Activated CD4-positive, alpha-beta T cell treated with anti-CD3 and anti-CD28 coated beads, Interleukin-2, Interleukin-4, amounts not matched to agents 100 ng/mL and 50 ng/mL, durations not matched to agents 16 hours and 8 hours (primary cell): ENCODE measurements around the gene LTC4S.

Experiments
- DNase-seq: peaks from one replicate; pipeline ENCODE4 v3.0.0-alpha.2; 2020; ENCODE audit warnings: low spot score

The LTC4S gene

DNA sequence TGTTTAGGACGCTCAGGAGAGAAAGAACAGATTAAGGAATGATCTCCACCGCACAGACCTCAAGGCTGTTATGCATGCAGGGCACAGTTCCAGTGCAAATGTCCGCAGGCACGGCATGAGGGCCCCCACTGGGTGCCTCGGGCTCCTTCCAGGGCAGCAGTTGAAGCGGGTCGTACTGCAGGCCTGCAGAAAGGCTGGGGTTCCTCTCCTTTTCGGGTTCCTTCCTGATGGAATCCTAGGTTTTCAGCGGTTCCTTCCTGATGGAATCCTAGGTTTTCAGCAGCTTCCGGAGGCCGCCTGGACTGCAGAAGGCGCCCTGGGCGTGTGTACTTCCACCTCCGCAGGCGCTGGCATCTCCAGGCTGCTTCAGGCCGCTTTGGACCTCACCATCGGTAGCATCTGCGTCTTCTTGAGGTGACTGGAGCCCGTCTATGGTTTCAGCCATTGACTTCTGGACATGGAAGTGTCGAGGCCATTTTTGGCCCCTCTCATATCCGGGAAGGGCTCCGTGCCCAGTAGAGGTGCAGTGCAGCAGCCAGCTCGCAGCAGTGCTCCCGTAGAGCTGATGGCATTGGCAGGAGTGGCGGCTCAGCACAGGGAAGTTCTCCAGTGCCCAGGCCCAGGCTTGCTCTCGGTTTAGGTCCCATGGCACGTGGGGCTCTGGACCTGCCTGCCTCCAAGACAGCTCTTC, 18.5 kb downstream of the LTC4S start:
- no peak for DNase-seq

DNA sequence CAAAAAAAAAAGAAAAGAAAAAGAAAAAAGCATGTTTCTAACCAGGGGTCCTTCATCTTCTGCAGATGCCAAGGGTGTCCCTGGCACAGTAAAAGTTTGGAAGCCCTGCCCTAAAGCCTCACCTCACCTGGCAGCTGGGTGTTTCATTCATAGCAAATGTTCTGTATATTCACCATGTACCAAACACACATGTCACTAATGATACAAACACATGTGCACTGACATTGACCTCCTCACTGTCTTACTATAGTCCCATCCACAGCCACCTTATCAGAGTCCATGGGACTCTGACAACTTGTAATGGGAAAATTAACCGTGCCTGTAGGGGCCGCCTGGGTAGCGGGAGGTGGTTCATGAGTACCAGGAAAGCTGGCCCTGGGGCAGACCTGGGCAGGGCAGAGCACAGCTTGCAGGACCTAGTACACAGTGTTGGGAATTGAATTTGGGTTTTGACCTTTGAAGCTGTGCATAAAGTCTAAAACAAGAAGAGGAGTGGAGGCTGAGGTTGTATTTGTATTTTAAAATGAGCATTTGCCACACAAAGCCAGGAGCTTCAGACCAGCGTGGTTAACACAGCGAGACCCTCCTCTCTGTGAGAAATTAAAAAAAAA, 19.3 kb downstream of the LTC4S start:
- no peak for DNase-seq

DNA sequence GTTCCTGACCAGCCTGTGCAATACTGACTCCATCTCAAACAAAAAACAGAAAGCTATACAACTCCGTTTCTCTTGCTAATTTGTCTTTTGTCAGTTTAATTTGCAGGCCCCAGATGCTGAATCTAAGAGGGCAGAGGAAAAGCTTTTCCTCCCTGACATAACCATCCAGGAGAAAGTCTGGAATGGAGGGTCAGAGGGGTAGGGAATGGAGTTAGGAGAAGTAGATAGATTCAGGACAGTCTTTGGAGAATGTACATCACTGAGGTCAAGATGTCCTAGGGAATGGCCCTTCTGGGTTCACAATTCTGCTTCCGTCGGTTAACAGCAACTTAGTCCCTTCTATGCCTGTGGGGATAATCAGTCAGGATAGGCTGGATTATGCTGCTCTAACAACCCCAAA, 20.3 kb downstream of the LTC4S start:
- DNase-seq, result no peak

DNA sequence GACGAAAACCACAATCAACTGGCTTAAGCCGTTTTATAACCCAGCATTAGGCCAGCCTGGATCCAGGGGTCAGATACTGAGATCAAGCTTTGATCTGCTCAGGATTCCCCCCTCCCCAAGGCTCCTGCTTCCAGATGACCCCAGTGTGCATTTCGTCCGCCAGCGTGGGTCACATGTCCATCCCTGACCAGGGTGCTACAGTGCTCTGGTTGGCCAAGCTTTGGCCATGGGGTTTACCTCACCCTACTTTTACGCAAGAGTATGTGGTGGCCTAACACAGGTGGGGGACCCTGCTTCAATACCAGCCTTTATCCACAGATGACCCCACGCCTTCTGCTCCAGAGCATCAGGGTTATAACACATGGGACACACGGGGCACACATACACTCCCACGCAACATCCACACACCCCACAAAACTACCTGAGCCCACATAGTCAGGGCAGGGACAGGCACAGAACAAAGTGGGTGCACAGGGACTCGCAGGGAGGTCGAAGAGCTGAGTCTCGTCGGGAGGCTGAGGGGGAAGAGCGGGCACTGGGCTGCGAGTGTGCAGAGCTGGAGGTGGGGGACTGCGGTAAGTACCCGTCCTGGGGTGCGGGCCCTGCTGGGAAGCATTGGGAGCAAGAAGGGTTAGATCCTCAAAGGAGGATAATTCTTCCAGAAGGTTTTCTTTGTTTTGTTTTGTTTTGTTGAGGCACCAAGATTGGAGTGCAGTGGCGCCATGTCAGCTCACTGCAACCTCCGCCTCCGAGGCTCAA, 21.9 kb downstream of the LTC4S start:
- no peak for DNase-seq

DNA sequence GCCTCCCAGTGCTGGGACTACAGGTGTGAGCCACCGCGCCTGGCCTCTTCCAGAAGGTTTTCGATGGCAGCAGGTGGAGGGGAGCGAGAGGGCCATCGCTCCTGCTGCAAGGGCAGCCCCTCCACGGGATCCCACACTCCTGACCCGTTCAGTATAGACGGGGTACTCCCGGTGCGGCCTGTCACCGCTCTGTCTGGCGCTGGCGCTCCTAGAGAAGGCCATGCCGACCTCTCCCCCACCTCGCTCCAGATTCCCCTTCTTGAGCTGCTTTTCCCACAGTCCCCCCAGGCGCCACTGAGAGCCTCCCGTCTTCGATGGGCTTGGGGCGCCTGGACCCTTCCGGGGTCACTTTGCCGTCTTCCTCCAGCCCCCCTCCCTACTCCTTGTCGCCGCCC, 22.6 kb downstream of the LTC4S start:
- no peak for DNase-seq

DNA sequence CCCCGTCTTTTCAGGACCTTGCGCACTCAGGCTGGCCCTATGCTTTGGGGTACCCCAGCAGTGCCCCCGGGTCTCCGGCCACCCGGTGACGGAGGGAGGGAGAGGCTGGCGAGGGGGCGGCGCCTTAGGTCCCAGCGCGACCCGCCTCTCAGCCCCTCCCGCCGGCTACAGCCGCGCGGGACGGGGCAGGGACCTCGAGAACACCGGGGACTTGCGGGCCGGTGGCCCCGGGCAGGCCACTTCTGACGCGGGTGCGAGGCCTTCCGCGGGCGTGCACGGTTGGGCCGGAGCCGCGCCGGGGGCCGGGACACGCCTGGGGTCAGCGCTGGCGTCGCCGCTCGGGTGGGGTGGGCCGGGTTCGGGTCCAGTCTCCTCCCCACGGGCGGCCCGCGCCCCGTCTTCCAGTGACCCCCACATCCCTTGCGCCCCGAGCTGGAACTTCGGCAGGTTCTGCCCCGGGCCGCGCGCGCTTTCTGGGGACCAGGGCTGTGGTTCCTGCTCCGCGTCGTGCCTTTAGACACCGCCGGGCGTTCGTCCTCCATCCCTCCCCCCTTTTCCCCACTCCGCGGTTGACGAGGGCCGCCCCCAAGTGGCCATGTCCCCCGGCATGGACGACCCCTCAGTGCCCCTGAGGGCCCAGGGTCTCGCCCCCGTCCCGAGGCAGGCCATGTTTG, 23.1 kb downstream of the LTC4S start:
- no peak for DNase-seq

DNA sequence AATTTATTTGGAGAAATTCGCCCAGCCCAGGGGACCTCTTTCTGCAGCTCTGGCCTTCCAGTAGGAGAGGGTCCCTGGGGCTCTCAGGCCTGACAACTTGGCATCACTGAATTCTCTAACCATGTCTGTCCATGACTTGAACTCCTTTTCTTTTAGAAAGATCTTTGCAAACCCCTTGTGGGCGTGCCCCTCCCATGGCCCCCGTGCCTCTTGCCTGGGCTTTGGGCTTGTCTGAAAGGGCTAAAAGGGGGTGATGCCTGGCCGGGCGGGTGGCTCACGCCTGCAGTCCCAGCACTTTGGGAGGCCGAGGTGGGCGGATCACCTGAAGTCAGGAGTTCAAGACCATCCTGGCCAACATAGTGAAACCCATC, 23.7 kb downstream of the LTC4S start:
- DNase-seq, result no peak

DNA sequence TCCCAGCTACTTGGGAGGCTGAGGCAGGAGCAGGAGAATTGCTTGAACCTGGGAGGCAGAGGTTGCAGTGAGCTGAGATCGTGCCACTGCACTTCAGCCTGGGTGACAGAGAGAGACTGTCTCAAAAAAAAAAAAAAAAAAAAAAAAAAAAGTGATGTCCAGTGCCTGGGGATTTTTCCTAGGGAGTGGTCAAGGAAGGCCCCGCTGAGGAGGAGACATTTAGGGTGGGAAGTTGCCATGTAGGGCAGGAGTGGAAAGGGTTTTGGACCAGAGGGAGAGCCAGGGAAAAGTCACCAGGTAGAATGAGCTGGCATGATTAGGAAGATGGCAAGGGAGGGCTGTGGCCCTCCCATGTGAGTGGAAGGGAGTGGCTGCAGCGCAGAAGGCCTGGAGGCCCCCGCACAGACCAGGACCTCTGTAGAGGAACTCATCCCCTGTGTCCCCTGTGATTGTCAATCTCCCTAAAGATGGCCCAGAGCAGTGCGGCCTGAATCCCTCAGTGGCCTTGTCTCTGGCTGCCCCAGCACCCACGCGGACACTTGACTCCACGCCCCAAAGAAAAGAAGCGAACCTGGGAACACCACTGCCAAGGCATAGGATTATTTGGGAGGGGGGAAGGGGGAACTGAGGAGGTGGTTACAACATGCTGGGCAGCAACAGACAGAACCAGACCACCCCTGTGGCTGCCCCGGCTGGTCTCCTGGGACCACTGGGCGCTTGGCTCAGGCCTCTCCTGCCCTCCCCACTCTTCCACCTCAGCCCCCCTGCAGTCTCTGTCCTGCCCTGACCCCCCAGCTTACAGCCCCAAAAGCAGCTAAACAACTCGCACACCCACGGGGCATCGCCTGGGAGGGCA, 24.3 kb downstream of the LTC4S start:
- DNase-seq, result no peak

DNA sequence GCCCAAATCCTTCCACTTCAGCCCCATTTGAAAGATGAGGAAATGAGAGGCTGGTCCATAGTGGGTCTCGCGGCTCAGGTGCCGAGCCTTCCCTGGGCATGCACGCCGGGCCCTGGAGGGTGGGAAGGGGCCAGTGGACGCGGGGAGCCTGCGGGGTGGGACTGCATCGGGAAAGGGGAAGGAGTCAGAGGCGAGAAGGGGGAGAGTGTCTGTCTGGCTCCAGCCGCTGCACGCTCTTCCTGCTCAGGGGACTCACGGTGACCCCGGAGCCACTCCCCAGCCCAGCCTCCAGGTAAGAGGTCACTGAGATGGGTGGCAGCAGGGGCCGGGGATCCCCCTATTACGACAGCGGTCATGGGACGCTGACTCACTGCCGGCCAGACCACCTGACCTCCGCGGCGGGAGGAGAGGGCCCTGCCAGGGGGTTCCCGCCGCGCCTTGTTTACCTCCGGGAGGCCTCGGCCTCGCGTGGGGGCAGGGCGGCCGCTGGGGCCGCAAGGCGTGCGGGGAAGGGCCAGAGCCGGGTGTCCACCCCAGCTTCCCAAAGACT, 25.0 kb downstream of the LTC4S start:
- peak; percentile 92 for DNase-seq

DNA sequence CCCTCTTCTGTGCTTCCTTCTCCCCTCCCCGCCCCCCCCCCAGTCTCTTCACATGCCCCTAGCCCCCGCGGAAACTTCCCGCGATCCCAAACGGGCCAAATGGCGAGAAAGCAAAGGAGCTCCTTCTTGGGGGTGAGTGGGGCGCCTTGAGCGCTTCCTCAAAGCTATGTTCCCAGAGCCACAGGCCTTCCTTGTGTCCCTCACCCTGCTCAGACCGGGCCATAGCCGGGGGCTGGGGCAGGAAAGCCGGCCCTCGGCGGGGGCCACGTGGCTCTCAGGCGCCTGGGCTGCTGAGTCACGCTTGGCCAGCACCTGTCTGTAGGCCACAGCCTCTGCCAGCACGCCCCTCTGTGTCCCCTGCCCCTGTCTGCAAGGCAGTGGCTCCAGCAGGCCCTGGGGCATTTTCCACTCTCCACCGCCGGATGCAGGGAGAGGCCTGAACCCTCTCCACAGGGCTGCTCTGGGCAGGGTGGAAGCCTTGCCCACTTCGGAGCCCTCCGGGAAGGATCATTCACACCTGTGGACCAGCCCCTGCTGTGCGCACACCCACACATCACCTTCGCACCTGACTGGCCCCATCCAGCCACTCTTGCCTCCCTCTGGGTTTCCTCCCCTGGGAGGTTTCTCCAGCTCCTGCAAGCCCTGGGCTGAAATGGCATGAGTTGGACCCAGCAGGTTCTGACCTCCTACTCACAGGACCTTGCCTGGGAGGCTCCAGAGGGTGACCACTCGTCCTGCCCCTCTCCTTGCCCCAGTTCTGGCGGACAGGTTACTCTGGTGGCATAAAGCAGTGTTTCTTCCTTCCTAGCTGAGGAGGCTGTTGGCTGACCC, 25.7 kb downstream of the LTC4S start:
- DNase-seq, result peak; percentile 48

DNA sequence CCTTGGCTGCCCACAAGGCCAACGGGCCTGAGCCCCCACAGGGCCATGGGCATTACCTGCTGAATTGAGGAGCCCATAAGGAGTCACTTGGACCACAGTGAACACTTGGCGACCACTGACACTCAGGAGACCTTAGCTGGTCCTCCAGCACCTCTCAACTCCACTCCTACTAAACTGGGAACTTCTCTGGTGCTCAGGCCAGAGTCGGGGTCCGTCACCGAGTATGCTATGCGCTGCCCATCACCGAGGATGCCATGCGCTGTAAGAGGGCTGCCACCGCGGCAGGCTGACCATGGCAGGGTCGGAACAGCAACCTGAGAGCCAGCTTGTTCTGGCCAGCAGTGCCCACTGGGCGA, 26.3 kb downstream of the LTC4S start:
- no peak for DNase-seq

DNA sequence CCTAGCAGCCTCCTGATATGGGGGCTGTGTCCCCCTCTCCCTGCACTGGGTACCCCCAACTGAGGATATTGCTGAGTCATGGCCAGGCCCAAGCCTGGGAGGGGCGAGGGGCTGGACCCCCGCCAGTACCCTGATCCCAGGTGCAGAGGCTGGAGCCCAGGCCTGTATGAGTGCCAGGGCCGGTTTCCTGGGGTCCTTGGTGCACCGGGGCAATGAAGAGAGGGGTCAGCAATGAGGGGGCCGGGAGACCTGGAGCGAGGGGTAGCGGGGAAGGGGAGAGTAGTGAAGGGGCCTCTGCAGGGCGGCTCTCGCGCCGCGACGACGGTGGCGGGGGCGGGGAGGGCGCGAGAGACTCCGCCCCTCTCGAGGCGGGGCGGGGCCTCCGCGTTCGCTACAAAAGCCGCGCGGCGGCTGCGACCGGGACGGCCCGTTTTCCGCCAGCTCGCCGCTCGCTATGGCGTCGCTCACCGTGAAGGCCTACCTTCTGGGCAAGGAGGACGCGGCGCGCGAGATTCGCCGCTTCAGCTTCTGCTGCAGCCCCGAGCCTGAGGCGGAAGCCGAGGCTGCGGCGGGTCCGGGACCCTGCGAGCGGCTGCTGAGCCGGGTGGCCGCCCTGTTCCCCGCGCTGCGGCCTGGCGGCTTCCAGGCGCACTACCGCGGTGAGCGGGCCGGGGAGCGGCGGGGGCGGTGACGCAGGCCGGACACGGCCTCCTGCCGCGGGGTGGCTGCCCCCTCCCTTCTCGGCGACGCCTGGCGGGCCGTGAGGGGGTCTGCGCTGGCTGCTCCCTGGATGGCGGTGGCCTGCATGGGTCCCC, 26.9 kb downstream of the LTC4S start, which contains the start of gene SQSTM1:
TSS of gene SQSTM1 (plus strand) at position 423 of the 815 bp plus-strand sequence. CDS start at position 455, 32 bp downstream.
- DNase-seq, result peak; percentile 84

DNA sequence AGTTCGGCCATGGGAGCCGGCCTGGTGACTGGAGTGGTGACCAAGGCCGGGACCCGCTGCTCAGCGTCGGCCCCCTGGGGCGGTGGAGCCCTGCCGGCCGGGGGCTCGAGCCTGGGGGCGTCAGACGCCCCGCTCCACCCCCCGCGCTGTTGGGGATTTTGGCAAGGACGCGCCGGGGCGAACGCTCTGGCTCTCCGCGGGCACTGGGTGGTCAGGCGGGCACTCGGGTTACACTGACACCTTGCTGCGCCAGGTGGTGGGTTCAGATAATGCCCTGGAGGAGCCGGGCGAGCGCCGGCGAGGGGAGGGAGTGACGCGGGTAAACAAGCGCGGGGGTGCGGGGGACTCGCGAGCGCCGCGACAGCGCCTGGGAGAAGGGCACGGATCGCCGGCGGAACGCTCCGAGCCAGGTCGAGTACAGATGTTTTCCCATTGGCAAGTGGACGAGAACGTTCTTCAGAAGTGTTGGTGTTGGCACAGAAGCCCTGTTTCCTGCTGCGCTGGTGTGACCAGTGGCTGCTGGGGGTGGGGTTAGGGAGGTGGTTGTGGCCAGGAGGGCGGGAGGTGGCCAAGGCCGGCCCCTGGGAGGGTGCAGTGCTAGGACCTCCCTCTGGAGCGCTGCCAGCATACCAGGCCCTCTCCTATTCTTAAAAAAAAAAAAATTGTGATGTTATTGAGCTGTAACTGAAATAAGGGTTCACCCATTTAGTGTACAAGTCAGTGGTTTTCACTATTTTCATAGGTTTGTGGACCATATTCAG, 27.7 kb downstream of the LTC4S start:
- peak; percentile 87 for DNase-seq

DNA sequence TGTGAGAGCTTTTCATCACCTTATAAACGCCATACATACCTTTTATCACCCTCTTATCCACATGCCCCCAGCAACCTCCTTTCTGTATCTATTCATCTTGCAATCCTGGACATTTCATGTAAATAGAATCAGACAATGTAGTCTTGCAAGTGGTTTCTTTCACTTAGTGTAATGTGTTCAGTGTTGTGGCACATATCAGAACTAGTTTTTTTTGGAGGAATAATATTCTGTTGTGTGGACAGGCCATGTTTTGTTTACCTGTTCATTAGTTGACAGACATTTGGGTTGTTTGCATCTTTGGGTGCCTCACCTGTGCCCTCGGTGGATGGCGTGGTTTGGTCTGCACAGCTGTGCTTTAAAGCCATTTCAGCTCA, 28.3 kb downstream of the LTC4S start:
- DNase-seq, result no peak

DNA sequence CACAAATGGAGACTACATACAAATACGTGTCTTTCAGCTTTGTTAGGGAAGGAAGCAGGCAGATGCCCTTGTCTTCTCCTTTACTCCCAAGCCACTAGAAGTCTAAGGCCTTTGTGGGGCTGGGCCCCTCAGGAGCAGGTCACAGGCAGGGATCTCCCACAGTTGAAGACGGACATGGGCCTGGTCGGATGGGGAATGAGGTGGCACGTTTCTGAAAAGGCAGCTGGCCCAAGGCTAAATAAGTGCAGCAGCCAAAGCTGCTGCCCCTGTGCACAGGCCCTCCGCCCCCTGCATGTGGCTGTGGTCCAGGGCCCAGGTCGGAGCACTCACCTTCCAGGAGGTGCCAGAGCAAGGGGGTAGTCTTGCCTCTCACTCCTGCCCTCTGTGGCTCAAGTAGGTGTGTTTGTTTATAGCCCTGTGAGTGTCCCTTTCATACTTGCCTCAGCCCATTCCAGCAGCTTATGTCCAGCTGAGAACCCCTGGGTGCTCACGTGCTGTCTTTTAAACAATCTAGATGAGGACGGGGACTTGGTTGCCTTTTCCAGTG, 28.7 kb downstream of the LTC4S start:
- no peak for DNase-seq

DNA sequence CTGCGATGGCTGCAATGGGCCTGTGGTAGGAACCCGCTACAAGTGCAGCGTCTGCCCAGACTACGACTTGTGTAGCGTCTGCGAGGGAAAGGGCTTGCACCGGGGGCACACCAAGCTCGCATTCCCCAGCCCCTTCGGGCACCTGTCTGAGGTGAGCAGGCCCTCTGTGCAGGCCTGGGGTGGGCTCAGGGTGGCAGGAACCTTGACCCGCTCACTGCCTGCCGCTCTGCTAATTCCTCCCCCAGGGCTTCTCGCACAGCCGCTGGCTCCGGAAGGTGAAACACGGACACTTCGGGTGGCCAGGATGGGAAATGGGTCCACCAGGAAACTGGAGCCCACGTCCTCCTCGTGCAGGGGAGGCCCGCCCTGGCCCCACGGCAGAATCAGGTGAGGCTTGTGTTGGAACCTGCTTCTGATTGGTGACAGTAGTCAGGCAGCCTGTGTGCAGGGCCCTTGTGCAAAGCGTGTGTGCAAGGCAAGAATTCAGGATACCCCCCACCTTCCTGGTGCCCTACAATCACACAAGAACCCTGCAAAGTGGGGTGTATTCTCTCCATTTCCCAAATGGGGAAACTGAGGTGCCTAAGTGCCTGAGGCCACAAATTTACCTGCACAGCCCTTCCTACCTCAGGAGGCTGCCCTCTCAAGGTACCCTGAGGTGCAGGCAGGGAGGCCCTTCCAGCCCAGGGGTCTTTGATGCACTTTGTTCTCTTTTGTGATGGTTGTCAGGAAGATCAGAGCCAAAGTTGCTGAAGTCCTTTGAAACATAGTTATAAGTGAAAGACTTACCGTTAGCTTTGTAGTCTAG, 30.4 kb downstream of the LTC4S start:
- DNase-seq, result no peak

DNA sequence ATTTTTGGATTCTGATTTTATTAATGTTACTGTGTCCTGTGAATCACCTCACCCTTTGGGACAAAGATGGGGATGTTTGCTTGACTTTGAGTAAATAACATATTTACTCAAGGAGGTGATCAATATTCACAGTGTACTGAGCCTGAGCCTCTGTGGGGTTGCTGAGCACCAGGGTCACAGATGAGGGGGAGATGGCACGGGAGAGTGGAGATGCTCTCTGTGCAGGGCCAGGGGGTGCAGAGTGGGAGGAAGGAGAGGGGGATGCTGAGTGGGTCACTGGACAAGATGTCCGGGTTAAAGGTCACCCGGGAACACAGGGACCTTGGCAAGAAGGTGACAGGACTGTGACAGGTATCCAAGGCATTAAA, 30.9 kb downstream of the LTC4S start:
- no peak for DNase-seq

DNA sequence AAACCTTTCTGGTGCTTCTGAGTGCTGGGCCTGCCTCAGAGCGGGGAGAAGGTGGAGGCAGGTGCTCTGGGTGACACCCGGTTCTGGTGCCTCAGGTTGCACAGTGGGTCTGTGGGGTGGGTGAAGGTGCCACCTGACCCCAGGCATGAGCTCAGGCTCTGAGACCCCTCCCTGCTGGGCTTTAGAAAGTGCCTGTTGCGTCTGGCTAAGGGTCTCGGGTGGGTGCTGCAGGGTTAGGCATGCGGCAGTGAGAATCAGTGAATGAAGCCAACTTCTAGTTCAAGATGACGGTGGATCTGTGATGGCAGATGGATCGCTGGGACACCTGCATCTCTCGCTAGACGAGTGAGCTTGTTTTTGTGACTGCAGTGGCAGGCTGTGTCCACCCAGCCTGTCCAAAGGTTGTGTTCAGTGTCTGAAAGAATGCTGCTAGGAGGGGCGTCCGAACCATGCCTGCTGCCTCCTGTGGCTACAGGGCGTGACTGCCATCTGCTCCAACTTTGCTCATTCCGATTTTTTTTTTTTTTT, 31.9 kb downstream of the LTC4S start:
- DNase-seq, result no peak
